ENCODE results near the gene COMT. TPM values are rescaled to one million over a fixed set of nuclear protein-coding genes. Genes with fewer than 3 reads are reported as not detected.
A peak's percentile ranks its signal among the peaks of the same experiment; 100 is the strongest.

Gene COMT
- total and polyA plus RNA-seq, 9 donors = 61.9 to 104 (median 81.3) TPM

GRCh38 chr22:19962246-19962908 lies 20.8 kb downstream of the COMT start:
- peak; percentile 77 for DNase-seq
- Histone ChIP-seq H3K9me3 (replicated peaks; ENCODE audit: control insufficient read depth, low read depth, low read length) (no peaks in the 10 kb centered on the region), H3K27me3 (ENCODE audit: control insufficient read depth, insufficient read depth, low read length) (no peaks in the 10 kb centered on the region), H3K36me3 (ENCODE audit: control insufficient read depth, insufficient read depth, low read length) (peaks cover 65% of the 10 kb centered on the region), H3K27ac (ENCODE audit: low read length) (no peak overlapping the region), H3K4me3 (ENCODE audit: low read length) (no peak overlapping the region), H3K4me1 (ENCODE audit: control insufficient read depth, insufficient read depth, low read length) (peaks cover 64% of the 10 kb centered on the region)
- 46% methylated on average over 20 of the region's 22 CpGs for WGBS (ENCODE audit: insufficient coverage)

GRCh38 chr22:19962909-19963806 lies 21.6 kb downstream of the COMT start:
- Histone ChIP-seq H3K27ac (ENCODE audit: low read length) (no peak overlapping the region), H3K9me3 (replicated peaks; ENCODE audit: control insufficient read depth, low read depth, low read length) (no peaks in the 10 kb centered on the region), H3K27me3 (ENCODE audit: control insufficient read depth, insufficient read depth, low read length) (no peaks in the 10 kb centered on the region), H3K4me3 (ENCODE audit: low read length) (no peak overlapping the region), H3K4me1 (ENCODE audit: control insufficient read depth, insufficient read depth, low read length) (peaks cover 69% of the 10 kb centered on the region), H3K36me3 (ENCODE audit: control insufficient read depth, insufficient read depth, low read length) (peaks cover 73% of the 10 kb centered on the region)
- DNase-seq = no peak
- WGBS (ENCODE audit: insufficient coverage) = 71% methylated on average over 26 of the region's 30 CpGs

- Histone ChIP-seq H3K4me3 (ENCODE audit: low read length) (no peak overlapping the region), H3K36me3 (ENCODE audit: control insufficient read depth, insufficient read depth, low read length) (peaks cover 80% of the 10 kb centered on the region), H3K9me3 (replicated peaks; ENCODE audit: control insufficient read depth, low read depth, low read length) (no peaks in the 10 kb centered on the region), H3K27ac (ENCODE audit: low read length) (no peak overlapping the region), H3K27me3 (ENCODE audit: control insufficient read depth, insufficient read depth, low read length) (no peaks in the 10 kb centered on the region), H3K4me1 (ENCODE audit: control insufficient read depth, insufficient read depth, low read length) (peaks cover 63% of the 10 kb centered on the region)
- 93% methylated on average over 11 of the region's 12 CpGs for WGBS (ENCODE audit: insufficient coverage)
- no peak for DNase-seq
Measured at GRCh38 chr22:19963863-19964642, 22.5 kb downstream of the COMT start.

- H3K36me3 ChIP-seq (ENCODE audit: control insufficient read depth, insufficient read depth, low read length) = peaks cover 88% of the 10 kb centered on the region
Measured at GRCh38 chr22:19964701-19965386, 23.3 kb downstream of the COMT start.

GRCh38 chr22:19965771-19966709 lies 24.5 kb downstream of the COMT start:
- Histone ChIP-seq H3K27me3 (ENCODE audit: control insufficient read depth, insufficient read depth, low read length) (no peaks in the 10 kb centered on the region), H3K27ac (ENCODE audit: low read length) (peak overlapping the region; percentile 64), H3K4me3 (ENCODE audit: low read length) (no peak overlapping the region), H3K9me3 (replicated peaks; ENCODE audit: control insufficient read depth, low read depth, low read length) (no peaks in the 10 kb centered on the region), H3K4me1 (ENCODE audit: control insufficient read depth, insufficient read depth, low read length) (peaks cover 63% of the 10 kb centered on the region), H3K36me3 (ENCODE audit: control insufficient read depth, insufficient read depth, low read length) (peaks cover 96% of the 10 kb centered on the region)
- 68% methylated on average over 5 of the region's 10 CpGs for WGBS (ENCODE audit: insufficient coverage)
- peak; percentile 73 for DNase-seq

More at GRCh38 chr22:19964701-19965386, 23.3 kb downstream of the COMT start:
- Histone ChIP-seq H3K4me3 (ENCODE audit: low read length) (no peak overlapping the region), H3K9me3 (replicated peaks; ENCODE audit: control insufficient read depth, low read depth, low read length) (no peaks in the 10 kb centered on the region), H3K27me3 (ENCODE audit: control insufficient read depth, insufficient read depth, low read length) (no peaks in the 10 kb centered on the region), H3K27ac (ENCODE audit: low read length) (peak overlapping the region; percentile 59), H3K4me1 (ENCODE audit: control insufficient read depth, insufficient read depth, low read length) (peaks cover 63% of the 10 kb centered on the region)
- DNase-seq = no peak
- 83% methylated on average over 11 of the region's 15 CpGs for WGBS (ENCODE audit: insufficient coverage)

- Histone ChIP-seq H3K4me1 (ENCODE audit: control insufficient read depth, insufficient read depth, low read length) (peaks cover 67% of the 10 kb centered on the region), H3K4me3 (ENCODE audit: low read length) (no peak overlapping the region), H3K27ac (ENCODE audit: low read length) (no peak overlapping the region), H3K27me3 (ENCODE audit: control insufficient read depth, insufficient read depth, low read length) (no peaks in the 10 kb centered on the region), H3K9me3 (replicated peaks; ENCODE audit: control insufficient read depth, low read depth, low read length) (no peaks in the 10 kb centered on the region), H3K36me3 (ENCODE audit: control insufficient read depth, insufficient read depth, low read length) (peaks cover 96% of the 10 kb centered on the region)
- DNase-seq = no peak
- WGBS (ENCODE audit: insufficient coverage) = 67% methylated on average over 14 of the region's 20 CpGs
Measured at GRCh38 chr22:19966908-19967750, 25.6 kb downstream of the COMT start.

GRCh38 chr22:19967850-19968449 lies 26.4 kb downstream of the COMT start:
- 97% methylated on average over 4 of the region's 7 CpGs for WGBS (ENCODE audit: insufficient coverage)
- peaks cover 60% of the 10 kb centered on the region for H3K4me1 ChIP-seq (ENCODE audit: control insufficient read depth, insufficient read depth, low read length)
- no peaks in the 10 kb centered on the region for H3K27me3 ChIP-seq (ENCODE audit: control insufficient read depth, insufficient read depth, low read length)
- H3K27ac ChIP-seq (ENCODE audit: low read length) = no peak overlapping the region
- DNase-seq = no peak
- no peaks in the 10 kb centered on the region for H3K9me3 ChIP-seq (replicated peaks; ENCODE audit: control insufficient read depth, low read depth, low read length)
- peaks cover 96% of the 10 kb centered on the region for H3K36me3 ChIP-seq (ENCODE audit: control insufficient read depth, insufficient read depth, low read length)
- no peak overlapping the region for H3K4me3 ChIP-seq (ENCODE audit: low read length)

- Histone ChIP-seq H3K9me3 (replicated peaks; ENCODE audit: control insufficient read depth, low read depth, low read length) (no peaks in the 10 kb centered on the region), H3K27me3 (ENCODE audit: control insufficient read depth, insufficient read depth, low read length) (no peaks in the 10 kb centered on the region), H3K4me3 (ENCODE audit: low read length) (no peak overlapping the region), H3K4me1 (ENCODE audit: control insufficient read depth, insufficient read depth, low read length) (peaks cover 60% of the 10 kb centered on the region), H3K36me3 (ENCODE audit: control insufficient read depth, insufficient read depth, low read length) (peaks cover 95% of the 10 kb centered on the region), H3K27ac (ENCODE audit: low read length) (no peak overlapping the region)
- no peak for DNase-seq
- WGBS (ENCODE audit: insufficient coverage) = 83% methylated on average over 15 of the region's 18 CpGs
Measured at GRCh38 chr22:19968450-19968891, 26.9 kb downstream of the COMT start.

All from muscle of leg (tissue), 11 donors.